K562 (cell line): ENCODE measurements around the gene ZMYND8.

Experiments
- CTCF ChIP-seq, 3 experiments: IDR thresholded peaks in 2 of 3; conservative IDR thresholded peaks in 1 of 3; 2 replicates each; pipeline ENCODE4 v1.5.1; 2011 to 2012; ENCODE audit warnings: low read length in 3 of 3, mild to moderate bottlenecking in 3 of 3, control low read depth in 2 of 3, improper control_type of control experiment in 1 of 3, inconsistent platforms in 1 of 3, low read depth in 1 of 3, mixed read lengths in 1 of 3, moderate library complexity in 1 of 3; ENCODE audit not compliant: insufficient read depth in 2 of 3
- FOS ChIP-seq: IDR thresholded peaks from 3 replicates; pipeline ENCODE4 v1.6.1; 2011; ENCODE audit not compliant: insufficient read length; ENCODE audit errors: extremely low read depth
- FOSL1 ChIP-seq: fragments of 200-800 bp; sonication (Bioruptor generic); conservative IDR thresholded peaks from 2 replicates; pipeline ENCODE4 v1.6.1; 2016; ENCODE audit warnings: missing genetic modification characterization, missing compliant biosample characterization
- RERE ChIP-seq: sonication (generic); formaldehyde crosslinking; IDR thresholded peaks from 2 replicates; pipeline ENCODE4 v1.8.0; 2023; ENCODE audit warnings: missing genetic modification reagents, mild to moderate bottlenecking, borderline replicate concordance
- SREBF1 ChIP-seq: fragments of 150-350 bp; IDR thresholded peaks from 2 replicates; pipeline ENCODE4 v1.6.1; 2014; ENCODE audit warnings: antibody characterized with exemption, low read depth, low read length, borderline replicate concordance
- ZHX1 ChIP-seq: fragments of 150-350 bp; conservative IDR thresholded peaks from 2 replicates; pipeline ENCODE4 v1.6.1; 2014; ENCODE audit warnings: low read length
- ZNF184 ChIP-seq: sonication (generic); formaldehyde crosslinking; IDR thresholded peaks from 2 replicates; pipeline ENCODE4 v1.5.0; 2020; ENCODE audit warnings: missing genetic modification reagents
- ZNF280B ChIP-seq: fragments of 250-450 bp; sonication (Bioruptor Pico); IDR thresholded peaks from 2 replicates; pipeline ENCODE4 v1.5.1; 2021; ENCODE audit warnings: mild to moderate bottlenecking

GRCh38 chr20:47396762-47397476, 40.4 kb upstream of the ZMYND8 start:
- TF ChIP-seq ZNF280B (CRISPR knock-in tag) (no peak), ZHX1 (no peak), RERE (no peak), FOSL1 (tag) (no peak), FOS (no peak), ZNF184 (CRISPR knock-in tag) (no peak), SREBF1 (no peak), CTCF (IDR thresholded peaks at IDR 0.05 in 2 of 3, conservative IDR thresholded peaks at IDR 0.05 in 1 of 3; ENCODE audit: insufficient read depth in 2 of 3, low read depth in 1 of 3, low read length in 3 of 3) (no peak)
